Spinal cord (tissue), 10 donors: ENCODE measurements around the gene PLBD2. TPM values are rescaled to one million over a fixed set of nuclear protein-coding genes. Genes with fewer than 3 reads are reported as not detected.

Source experiments
- DNase-seq, 6 donors: peaks; one replicate each; pipeline versions ENCODE4 v3.0.0 to v3.0.0-alpha.2; 2013 to 2015; ENCODE audit warnings: low spot score in 6 of 6, low read depth in 4 of 6
- H3K27ac ChIP-seq: one replicate; pipeline ENCODE4 v1.5.1; 2013; ENCODE audit warnings: low read depth, low read length, control low read depth
- H3K27me3 ChIP-seq: one replicate; pipeline ENCODE4 v1.6.1; 2013; ENCODE audit warnings: low read length; ENCODE audit not compliant: control insufficient read depth, insufficient read depth
- H3K36me3 ChIP-seq: one replicate; pipeline ENCODE4 v1.6.1; 2013; ENCODE audit warnings: low read length; ENCODE audit not compliant: control insufficient read depth, insufficient read depth
- H3K4me1 ChIP-seq: one replicate; pipeline ENCODE4 v1.6.1; 2013; ENCODE audit warnings: low read length; ENCODE audit not compliant: control insufficient read depth, insufficient read depth
- H3K4me3 ChIP-seq: one replicate; pipeline ENCODE4 v1.5.1; 2013; ENCODE audit warnings: low read depth, low read length, control low read depth
- H3K9me3 ChIP-seq: one replicate; pipeline ENCODE4 v1.6.1; 2013; ENCODE audit warnings: low read length; ENCODE audit not compliant: control insufficient read depth, insufficient read depth
- WGBS: methylation state at CpG from one replicate; pipeline ENCODE4 v1.1.5; 2013; ENCODE audit warnings: missing lambda C conversion rate; ENCODE audit not compliant: insufficient coverage; 5-methylcytosine and 5-hydroxymethylcytosine counted together
- polyA plus RNA-seq, 2 donors: library from polyadenylated mRNA; unstranded; fragments of 120-200 nt; gene quantifications; one replicate each; pipeline ENCODE4 v1.2.1, GENCODE V29; 2013; ENCODE audit not compliant: insufficient read length in 2 of 2
- total RNA-seq, 2 donors: library from RNA; depleted of rRNA in 1 of 2; stranded (reverse); fragments of 120-200 nt in 1 of 2; fragments of >200 nt in 1 of 2; gene quantifications; one replicate each; pipeline versions ENCODE4 v1.2.3 to v1.2.4, GENCODE V29; 2013 to 2014
- donor health status: healthy.

The PLBD2 gene
- total and polyA plus RNA-seq, 4 donors, result 13.2 to 50.1 (median 36.7) TPM

DNA sequence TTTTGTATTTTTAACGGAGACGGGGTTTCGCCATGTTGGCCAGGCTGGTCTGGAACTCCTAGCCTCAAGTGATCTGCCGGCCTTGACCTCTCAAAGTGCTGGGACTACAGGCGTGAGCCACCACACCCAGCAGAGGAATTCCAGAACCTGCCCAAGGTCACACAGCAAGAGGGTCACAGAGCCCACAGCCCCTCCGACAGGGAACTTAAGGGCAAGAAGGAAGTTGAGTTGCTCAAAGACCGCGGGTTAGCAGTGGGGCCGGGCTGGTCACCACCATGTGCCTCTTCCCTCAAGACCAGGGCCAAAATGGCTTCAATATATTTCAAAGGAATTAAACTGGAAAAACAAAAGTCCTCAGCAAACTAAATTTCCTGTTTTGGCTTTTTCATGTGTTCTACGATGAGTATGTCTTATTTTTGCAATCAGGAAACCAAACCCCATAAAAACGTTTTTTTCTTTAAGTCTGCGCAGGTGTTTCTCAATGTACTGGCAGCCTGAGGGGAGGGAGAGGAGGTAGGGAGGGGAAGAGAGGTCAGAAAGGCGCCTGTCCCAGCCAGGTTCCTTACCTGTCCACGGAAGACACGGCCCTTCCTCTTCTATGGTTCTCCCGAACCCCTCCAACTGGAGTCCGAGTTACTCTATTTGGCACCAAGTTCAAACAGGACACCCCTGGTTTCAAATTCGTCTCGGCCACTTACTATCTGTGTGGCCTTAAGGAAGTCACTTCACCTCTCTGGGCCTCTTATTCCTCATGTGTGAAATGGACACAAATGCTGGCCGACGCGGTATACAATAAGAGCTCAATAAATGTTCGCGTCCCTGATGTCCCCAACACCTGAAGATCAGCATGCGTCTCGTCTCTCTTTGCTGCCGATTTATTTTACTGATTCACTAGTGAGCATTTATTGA is 24.3 kb upstream of the PLBD2 start:
- H3K27ac ChIP-seq, result no peak overlapping the region
- WGBS, result 44% methylated on average over 17 of the region's 27 CpGs
- DNase-seq, result no peak

DNA sequence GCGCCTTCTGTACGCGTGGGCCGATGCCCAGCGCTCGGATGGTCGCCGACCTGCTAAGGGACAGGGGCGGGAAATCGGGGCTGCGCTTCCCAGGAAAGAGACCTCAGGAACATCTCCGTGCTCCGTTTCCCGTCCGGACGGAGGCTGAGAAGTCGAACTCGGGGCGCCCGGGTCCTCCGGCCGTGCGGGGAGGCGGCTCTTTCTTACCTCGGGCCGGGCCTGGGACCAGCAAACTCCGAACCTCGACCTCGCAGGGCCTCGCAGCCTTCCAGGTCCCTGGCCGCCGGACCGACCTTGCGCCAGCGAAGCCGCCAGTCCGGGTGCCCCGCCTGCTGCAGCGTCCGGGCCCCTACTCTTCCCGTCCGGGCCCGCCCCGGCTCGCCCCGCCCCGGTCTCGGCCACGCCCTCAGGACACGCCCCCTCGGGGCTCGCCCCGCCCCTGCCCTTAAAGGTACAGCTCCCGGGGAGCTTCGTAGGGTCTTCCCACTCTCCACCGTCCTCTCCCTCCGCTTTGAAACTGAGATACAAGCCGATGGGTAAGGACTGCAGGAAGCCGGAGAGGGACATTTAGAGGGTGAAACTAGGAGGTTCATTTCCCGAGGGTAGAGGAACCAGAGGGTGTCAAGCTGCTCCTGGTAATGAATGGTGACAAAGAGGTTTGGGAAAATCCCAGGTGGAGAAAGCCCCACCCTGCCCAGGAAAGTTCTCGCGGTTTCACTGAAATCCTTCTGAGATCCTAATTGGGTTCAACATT is 23.4 kb upstream of the PLBD2 start, which contains the start of gene SLC8B1:
TSS of gene SLC8B1 (minus strand) at position 324 of the 754 bp plus-strand sequence. CDS start 2,231 bp downstream, outside the sequence.
- Histone ChIP-seq H3K36me3 (no peaks in the 10 kb centered on the region), H3K9me3 (no peaks in the 10 kb centered on the region), H3K4me1 (peaks cover 25% of the 10 kb centered on the region), H3K27ac (peak within 1 kb of the TSS; percentile 37), H3K27me3 (peaks cover 2% of the 10 kb centered on the region), H3K4me3 (peak within 1 kb of the TSS; percentile 59)
- WGBS, result under 1% methylated on average over 55 of the region's 62 CpGs
- peak in 5 of 6 donors; percentile 54 to 90 (median 70) for DNase-seq

More for the DNA sequence above, 24.3 kb upstream of the PLBD2 start:
- Histone ChIP-seq H3K4me1 (peaks cover 25% of the 10 kb centered on the region), H3K9me3 (no peaks in the 10 kb centered on the region), H3K4me3 (peak overlapping the region; percentile 59), H3K27me3 (peaks cover 2% of the 10 kb centered on the region), H3K36me3 (peaks cover 3% of the 10 kb centered on the region)

DNA sequence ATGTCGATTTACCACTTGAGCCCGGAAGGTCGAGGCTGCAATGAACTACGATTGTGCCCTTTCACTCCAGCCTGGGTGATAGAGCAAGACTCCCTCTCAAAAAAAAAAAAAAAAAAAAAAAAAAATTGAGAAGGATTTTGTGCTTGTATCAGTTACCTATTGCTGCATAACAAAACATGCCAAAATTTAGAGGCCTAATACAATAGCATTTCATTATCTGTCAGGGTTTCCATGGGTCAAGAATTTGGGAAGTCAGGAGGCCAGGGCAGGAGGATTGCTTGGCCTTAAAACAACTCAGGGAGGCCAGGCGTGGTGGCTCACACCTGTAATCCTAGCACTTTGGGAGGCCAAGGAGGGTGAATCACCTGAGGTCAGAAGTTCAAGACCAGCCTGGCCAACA is 18.8 kb upstream of the PLBD2 start:
- H3K27ac ChIP-seq, result no peak overlapping the region
- no peak for DNase-seq
- H3K9me3 ChIP-seq, result no peaks in the 10 kb centered on the region
- peaks cover 9% of the 10 kb centered on the region for H3K4me1 ChIP-seq
- WGBS, result 100% methylated on average over 1 of the region's 5 CpGs
- H3K4me3 ChIP-seq, result no peak overlapping the region
- H3K36me3 ChIP-seq, result no peaks in the 10 kb centered on the region
- H3K27me3 ChIP-seq, result peaks cover 2% of the 10 kb centered on the region

DNA sequence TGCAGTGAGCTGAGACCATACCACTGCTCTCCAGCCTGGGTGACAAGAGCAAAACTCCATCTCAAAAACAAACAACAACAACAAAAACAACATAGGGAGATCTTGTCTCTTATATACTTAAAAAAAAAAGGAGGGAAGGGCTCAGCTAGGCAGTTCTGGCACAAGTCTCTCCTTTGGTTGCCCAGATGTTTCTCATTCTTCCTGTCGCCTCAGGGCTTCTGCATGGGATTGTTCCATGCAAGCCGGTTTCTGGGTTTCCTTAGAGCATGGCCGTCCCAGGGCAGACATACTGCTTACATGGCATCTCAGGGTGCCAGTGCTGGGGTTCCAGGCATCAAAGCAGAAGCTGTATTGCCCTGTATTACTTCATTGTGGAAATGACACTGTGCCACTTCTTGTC is 18.3 kb upstream of the PLBD2 start:
- no peaks in the 10 kb centered on the region for H3K9me3 ChIP-seq
- peaks cover 5% of the 10 kb centered on the region for H3K4me1 ChIP-seq
- DNase-seq, result no peak
- no peaks in the 10 kb centered on the region for H3K36me3 ChIP-seq
- no peak overlapping the region for H3K4me3 ChIP-seq
- no peaks in the 10 kb centered on the region for H3K27me3 ChIP-seq
- H3K27ac ChIP-seq, result no peak overlapping the region
- 74% methylated on average over 3 of the region's 3 CpGs for WGBS

DNA sequence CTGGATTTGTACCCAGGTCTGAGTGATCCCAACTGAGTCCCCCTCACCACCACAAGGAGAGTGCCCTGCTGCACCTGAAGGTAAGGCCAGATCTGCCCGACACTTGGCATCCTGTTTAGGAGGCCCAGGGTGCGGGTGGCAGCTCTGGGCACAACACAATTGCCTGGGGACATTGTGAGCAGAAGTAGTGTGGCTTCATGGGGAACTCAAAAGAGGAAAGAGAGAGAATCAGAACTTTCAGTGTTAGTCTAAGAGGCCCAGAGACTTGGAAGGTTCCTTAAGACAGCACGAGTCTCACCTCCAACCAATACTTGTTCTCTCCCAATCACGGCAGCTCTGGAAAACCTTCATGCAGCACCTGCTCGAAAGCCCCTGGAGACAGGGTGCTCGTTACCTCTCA is 16.9 kb upstream of the PLBD2 start:
- no peak for DNase-seq
- H3K4me1 ChIP-seq, result no peaks in the 10 kb centered on the region
- no peaks in the 10 kb centered on the region for H3K9me3 ChIP-seq
- no peaks in the 10 kb centered on the region for H3K36me3 ChIP-seq
- H3K27ac ChIP-seq, result no peak overlapping the region
- 81% methylated on average over 3 of the region's 6 CpGs for WGBS
- H3K27me3 ChIP-seq, result no peaks in the 10 kb centered on the region
- H3K4me3 ChIP-seq, result no peak overlapping the region

DNA sequence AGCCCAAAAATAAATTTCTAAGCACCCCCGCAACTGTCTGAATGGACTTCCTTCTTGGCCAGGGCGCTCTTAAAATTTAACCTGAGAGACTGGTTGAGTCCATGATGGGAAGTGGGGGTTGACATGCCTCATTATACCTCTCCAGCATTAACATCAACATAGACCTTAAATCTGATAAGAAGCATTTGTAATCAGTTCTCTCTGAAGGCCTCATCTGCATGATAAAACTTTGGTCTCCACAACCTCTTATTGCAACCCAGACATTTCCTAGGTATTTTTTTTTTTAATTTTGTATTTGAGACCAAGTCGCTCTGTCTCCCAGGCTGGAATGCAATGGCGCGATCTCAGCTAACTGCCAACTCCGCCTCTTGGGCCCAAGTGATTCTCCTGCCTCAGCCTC is 13.1 kb upstream of the PLBD2 start:
- no peak overlapping the region for H3K4me3 ChIP-seq
- WGBS, result no CpG with 5 or more reads among the region's 6 CpGs

DNA sequence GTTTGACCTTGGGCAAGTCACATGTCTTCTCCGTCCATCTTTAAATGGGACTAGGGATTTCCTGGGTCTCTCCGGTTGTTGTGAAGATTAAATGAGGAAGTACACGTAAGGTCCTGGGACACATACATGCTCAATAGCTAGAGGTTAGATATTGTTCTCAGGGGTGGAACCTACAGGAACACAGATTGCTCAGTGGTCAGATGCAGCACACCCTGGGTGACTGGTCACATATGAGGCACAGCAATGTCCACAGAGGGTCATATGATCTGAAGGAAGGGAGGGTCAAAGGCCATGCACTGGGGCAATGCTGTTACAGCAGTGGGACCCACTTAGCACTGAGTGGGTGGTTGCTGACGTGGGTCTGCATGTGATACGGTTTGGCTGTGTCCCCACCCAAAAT is 12.0 kb upstream of the PLBD2 start:
- no peaks in the 10 kb centered on the region for H3K9me3 ChIP-seq
- WGBS, result 100% methylated on average over 4 of the region's 5 CpGs

More for the DNA sequence above, 13.1 kb upstream of the PLBD2 start:
- DNase-seq, result no peak
- Histone ChIP-seq H3K27ac (no peak overlapping the region), H3K27me3 (no peaks in the 10 kb centered on the region), H3K36me3 (no peaks in the 10 kb centered on the region), H3K4me1 (peaks cover 7% of the 10 kb centered on the region), H3K9me3 (no peaks in the 10 kb centered on the region)

DNA sequence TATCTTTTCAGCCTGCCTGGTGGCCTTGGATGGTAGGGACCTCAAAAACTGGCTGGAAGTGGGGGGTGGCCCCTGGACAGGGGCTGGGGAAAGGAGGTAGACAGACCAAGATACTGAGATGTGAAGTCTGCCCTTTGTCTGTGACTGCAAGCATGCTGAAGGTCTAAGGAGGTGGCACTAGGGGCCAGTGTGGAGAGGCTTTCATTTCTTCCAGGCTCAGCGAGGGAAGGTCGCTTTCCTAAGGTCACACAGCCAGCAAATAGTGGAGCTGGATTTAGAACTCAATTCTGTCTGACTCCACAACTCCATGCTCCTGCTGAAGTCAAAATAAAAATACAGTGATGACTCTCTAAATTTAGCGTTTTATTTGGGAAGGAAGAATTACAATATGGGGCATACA is 11.3 kb upstream of the PLBD2 start:
- DNase-seq, result no peak
- H3K4me1 ChIP-seq, result peaks cover 7% of the 10 kb centered on the region
- H3K27ac ChIP-seq, result no peak overlapping the region
- no peaks in the 10 kb centered on the region for H3K27me3 ChIP-seq
- H3K4me3 ChIP-seq, result no peak overlapping the region
- no peaks in the 10 kb centered on the region for H3K36me3 ChIP-seq
- WGBS, result 100% methylated on average over 1 of the region's 3 CpGs
- H3K9me3 ChIP-seq, result no peaks in the 10 kb centered on the region

More for the DNA sequence above, 12.0 kb upstream of the PLBD2 start:
- Histone ChIP-seq H3K36me3 (no peaks in the 10 kb centered on the region), H3K4me3 (no peak overlapping the region), H3K27ac (no peak overlapping the region), H3K27me3 (no peaks in the 10 kb centered on the region), H3K4me1 (peaks cover 7% of the 10 kb centered on the region)
- DNase-seq, result no peak

DNA sequence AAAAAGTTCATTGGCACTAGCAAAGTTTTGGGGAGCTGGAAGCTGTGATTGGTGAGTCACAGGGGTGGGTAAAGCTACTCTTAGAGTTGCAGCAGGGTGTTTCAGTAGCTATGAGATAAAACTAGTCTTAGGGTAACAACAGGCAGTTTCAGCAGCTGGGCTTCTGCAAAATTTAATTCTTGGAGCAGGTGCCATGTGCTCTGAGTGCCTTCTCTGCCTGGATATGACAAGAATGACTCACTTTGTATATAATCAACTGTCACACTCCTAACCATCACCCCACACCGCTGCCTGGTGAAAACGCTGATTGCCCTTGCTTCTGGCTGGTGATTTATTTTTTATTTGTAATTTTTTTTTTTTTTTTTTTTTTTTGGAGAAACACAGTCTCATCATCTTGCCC is 10.5 kb upstream of the PLBD2 start:
- H3K4me1 ChIP-seq, result peaks cover 7% of the 10 kb centered on the region
- H3K9me3 ChIP-seq, result no peaks in the 10 kb centered on the region
- WGBS, result no CpG with 5 or more reads among the region's 2 CpGs
- DNase-seq, result no peak
- H3K36me3 ChIP-seq, result no peaks in the 10 kb centered on the region
- H3K4me3 ChIP-seq, result no peak overlapping the region
- H3K27me3 ChIP-seq, result no peaks in the 10 kb centered on the region
- no peak overlapping the region for H3K27ac ChIP-seq
